ENCODE results near the gene CERS6. TPM values are rescaled to one million over a fixed set of nuclear protein-coding genes. Genes with fewer than 3 reads are reported as not detected.

Gene CERS6
- total and polyA plus RNA-seq, 10 of the 15 experiments (the other 5 are each of a cell fraction or from before 2014, with no cell fraction given) = 1.3 to 20.4 (median 14.1) TPM

DNA sequence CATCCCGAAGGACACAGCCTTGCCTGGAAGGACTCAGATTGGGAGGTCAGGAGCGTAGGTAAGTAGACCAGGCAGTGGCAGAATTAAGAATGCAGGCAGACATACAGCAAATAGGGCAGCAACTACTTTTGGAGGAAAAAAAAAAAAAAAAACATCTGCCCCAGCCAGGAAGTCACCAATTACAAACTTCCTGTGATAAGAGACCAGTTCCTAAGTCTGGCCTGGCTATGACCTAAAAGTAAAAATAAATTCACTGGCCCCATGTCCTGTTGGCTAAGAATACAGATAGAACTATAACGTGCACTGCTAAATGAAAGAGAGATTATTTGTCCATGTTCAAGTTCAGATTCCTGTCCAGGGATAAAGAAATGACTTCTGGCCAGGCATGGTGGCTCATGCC lies 301.2 kb downstream of the CERS6 start:
- DNase-seq (ENCODE audit: low read depth, low spot score) (no peak), ATAC-seq (no peak), FAIRE-seq (no peak)
- Histone ChIP-seq H3K36me3 (ENCODE audit: control insufficient read depth in 2 of 2, insufficient read depth in 2 of 2, low read length in 1 of 2) (no peaks in the 10 kb centered on the region; a peak in 2 of 4 replicates), H4K20me1 (ENCODE audit: control insufficient read depth, insufficient read depth) (no peaks in the 10 kb centered on the region), H3K4me1 (ENCODE audit: control insufficient read depth, insufficient read depth, low read length) (peaks cover 5% of the 10 kb centered on the region; the same call in 1 of the 2 replicates), H2AFZ (ENCODE audit: control insufficient read depth, low read depth, low read length) (no peak overlapping the region), H3K4me3 (no peak overlapping the region), H3K4me2 (ENCODE audit: control insufficient read depth, insufficient read depth) (no peak overlapping the region), H3K9ac (ENCODE audit: control insufficient read depth, insufficient read depth, low read length) (no peak overlapping the region), H3K27ac (ENCODE audit: control insufficient read depth, insufficient read depth) (no peak overlapping the region), H3K79me2 (ENCODE audit: control insufficient read depth, insufficient read depth, low read length) (no peaks in the 10 kb centered on the region), H3K27me3 (replicated peaks in 1 of 2; ENCODE audit: control insufficient read depth in 2 of 2, insufficient read depth in 2 of 2, low read length in 1 of 2) (no peaks in the 10 kb centered on the region), H3K9me3 (replicated peaks; ENCODE audit: control insufficient read depth, insufficient read depth, low read length) (no peaks in the 10 kb centered on the region)
- POLR2A ChIA-PET = no interaction called here
- SMC1A ChIA-PET (ENCODE audit: uncharacterized antibody, unreplicated experiment) = interaction anchor here (3.2 kb wide), 1 partner anchor 409 kb away, joined by 35 read pairs; no protein-coding TSS in a partner anchor
- 66% methylated on average over 3 of the region's 3 CpGs for WGBS (ENCODE audit: insufficient coverage, insufficient replicate concordance, low lambda C conversion rate, missing lambda C conversion rate)
- TF ChIP-seq RAD21 (IDR thresholded peaks at IDR 0.05; ENCODE audit: insufficient read depth, low read depth, low read length) (no peak), SRF (IDR thresholded peaks at IDR 0.05; ENCODE audit: low read depth in 2 of 2, low read length in 2 of 2) (no peak), MTA2 (IDR thresholded peaks at IDR 0.05; ENCODE audit: low read depth) (no peak), SIN3A (IDR thresholded peaks at IDR 0.05; ENCODE audit: low read depth, low read length) (no peak), ESRRA (IDR thresholded peaks at IDR 0.05; ENCODE audit: low read length) (no peak), NFYA (IDR thresholded peaks at IDR 0.05; ENCODE audit: borderline replicate concordance, low read depth, low read length) (no peak), KDM1A (IDR thresholded peaks at IDR 0.05; ENCODE audit: borderline replicate concordance) (no peak), POLR2AphosphoS5 (IDR thresholded peaks at IDR 0.05; ENCODE audit: low read length) (no peak), MXI1 (IDR thresholded peaks at IDR 0.05; ENCODE audit: low read depth, low read length) (no peak), SUPT20H (IDR thresholded peaks at IDR 0.05; ENCODE audit: borderline replicate concordance, control insufficient read depth, low read depth, low read length) (no peak), NFIC (IDR thresholded peaks at IDR 0.05; ENCODE audit: low read depth, low read length) (no peak), ZNF217 (IDR thresholded peaks at IDR 0.05) (no peak), RBBP5 (conservative IDR thresholded peaks at IDR 0.05) (no peak), ZNF622 (IDR thresholded peaks at IDR 0.05) (no peak), CREM (IDR thresholded peaks at IDR 0.05; ENCODE audit: low read depth) (no peak), TCF3 (IDR thresholded peaks at IDR 0.05; ENCODE audit: borderline replicate concordance, insufficient read depth, low read depth, low read length) (no peak), CBFB (IDR thresholded peaks at IDR 0.05; ENCODE audit: low read depth) (no peak)
- TF ChIP-seq, protein P1, sequence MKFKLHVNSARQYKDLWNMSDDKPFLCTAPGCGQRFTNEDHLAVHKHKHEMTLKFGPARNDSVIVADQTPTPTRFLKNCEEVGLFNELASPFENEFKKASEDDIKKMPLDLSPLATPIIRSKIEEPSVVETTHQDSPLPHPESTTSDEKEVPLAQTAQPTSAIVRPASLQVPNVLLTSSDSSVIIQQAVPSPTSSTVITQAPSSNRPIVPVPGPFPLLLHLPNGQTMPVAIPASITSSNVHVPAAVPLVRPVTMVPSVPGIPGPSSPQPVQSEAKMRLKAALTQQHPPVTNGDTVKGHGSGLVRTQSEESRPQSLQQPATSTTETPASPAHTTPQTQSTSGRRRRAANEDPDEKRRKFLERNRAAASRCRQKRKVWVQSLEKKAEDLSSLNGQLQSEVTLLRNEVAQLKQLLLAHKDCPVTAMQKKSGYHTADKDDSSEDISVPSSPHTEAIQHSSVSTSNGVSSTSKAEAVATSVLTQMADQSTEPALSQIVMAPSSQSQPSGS (IDR thresholded peaks at IDR 0.05; ENCODE audit: low read length) = no peak
- in situ Hi-C loops (cut with MboI) = loop anchor here (5.0 kb wide), 1 partner anchor 410 kb away; no protein-coding TSS in a partner anchor
- CTCF ChIA-PET = interaction anchor here (1.2 to 2.8 kb wide), 2 partner anchors 9 to 409 kb away, joined by 3 to 27 read pairs; no protein-coding TSS in a partner anchor
- intact Hi-C loops (cut with micrococcal nuclease; ENCODE audit: unreplicated experiment) = loop anchor here (5.0 kb wide), 1 partner anchor 295 kb away; no protein-coding TSS in a partner anchor
- RAD21 ChIA-PET (ENCODE audit: unreplicated experiment) = interaction anchor here (0.5 kb wide), 1 partner anchor 409 kb away, joined by 3 read pairs; no protein-coding TSS in a partner anchor
- BruUV-seq (replicated peaks) = no TSS peak

Measured in GM12878 (cell line).